Keratinocyte (primary cell): Measurements from ENCODE around the gene MELK.

Source experiments
- CTCF ChIP-seq, 3 experiments: IDR thresholded peaks in 1 of 3; conservative IDR thresholded peaks in 1 of 3; optimal IDR thresholded peaks in 1 of 3; 2 replicates in 2 of 3; 3 replicates in 1 of 3; pipeline versions ENCODE3 to v1.5.1; 2011; ENCODE audit warnings: low read length in 3 of 3, mild to moderate bottlenecking in 3 of 3, moderate library complexity in 2 of 3, control low read depth in 1 of 3, inconsistent platforms in 1 of 3; ENCODE audit not compliant: insufficient read depth in 2 of 3; ENCODE audit errors: extremely low read depth in 1 of 3
- EZH2 ChIP-seq: IDR thresholded peaks from one replicate; pipeline ENCODE4 v1.6.1; 2012; ENCODE audit warnings: inconsistent platforms, mild to moderate bottlenecking, low read length, moderate library complexity

- no peak for TF ChIP-seq CTCF (optimal IDR thresholded peaks at IDR 0.05 in 1 of 3, IDR thresholded peaks at IDR 0.05 in 1 of 3, conservative IDR thresholded peaks at IDR 0.05 in 1 of 3; ENCODE audit: extremely low read depth in 1 of 3, insufficient read depth in 2 of 3, low read length in 3 of 3)
- no peak for TF ChIP-seq EZH2
Measured at GRCh38 chr9:36547598-36547997, 25.1 kb upstream of the MELK start.
